HTR-8/SVneo (cell line): ENCODE results near the gene SMARCD3.

Source experiments
- DNase-seq: peaks from one replicate; pipeline ENCODE4 v3.0.0; 2011; ENCODE audit warnings: low spot score, mixed read lengths; ENCODE audit not compliant: insufficient read length
- FAIRE-seq: peaks from 2 replicates; lab custom pipeline; 2011; peaks lifted over from hg19 to GRCh38; lab: Jason Lieb, UNC

Gene SMARCD3

GRCh38 chr7:151273651-151274390, 25.3 kb upstream of the SMARCD3 start:
- DNase-seq (no peak), FAIRE-seq (no peak)

DNA sequence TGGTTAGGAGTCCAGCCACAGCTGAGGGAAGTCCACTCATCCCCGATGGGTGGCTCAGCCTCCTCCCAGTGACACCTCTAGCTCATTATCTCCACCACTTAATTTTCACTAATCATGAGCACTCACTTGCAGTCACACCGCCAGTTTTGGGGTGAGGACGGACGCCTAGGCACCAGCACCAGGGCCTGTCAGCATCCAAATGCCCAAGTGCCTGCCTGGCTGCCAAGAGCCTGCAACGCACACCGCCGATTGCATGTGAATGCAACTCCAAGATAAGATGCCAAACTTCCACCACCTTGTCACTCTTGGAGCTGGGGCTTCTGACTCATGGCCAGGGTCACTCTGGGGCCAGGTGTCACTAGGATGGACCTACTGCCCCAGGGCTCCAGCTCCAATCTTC, 24.4 kb upstream of the SMARCD3 start:
- DNase-seq (no peak), FAIRE-seq (no peak)

DNA sequence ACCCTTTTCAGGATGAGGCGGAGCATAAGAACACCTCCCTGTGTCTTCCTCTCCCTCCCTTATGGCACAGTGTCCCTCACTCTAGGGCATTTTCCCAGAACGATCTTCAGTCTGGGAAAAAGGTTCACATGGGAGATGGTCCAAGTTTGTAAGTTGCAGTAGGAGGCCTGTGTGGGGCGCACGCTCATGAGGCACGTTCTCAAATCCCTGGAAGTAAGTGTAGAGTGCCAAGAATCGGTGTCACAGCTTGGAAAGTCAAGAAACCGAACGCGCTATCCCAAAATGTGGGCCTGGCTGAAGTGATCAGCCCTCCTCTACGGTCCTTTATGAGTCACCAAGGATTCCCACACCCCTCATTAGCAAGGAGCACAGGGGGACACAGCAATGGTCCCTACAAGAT, 23.9 kb upstream of the SMARCD3 start:
- DNase-seq (no peak), FAIRE-seq (no peak)

- no peak for DNase-seq
- no peak for FAIRE-seq
Observed at GRCh38 chr7:151271699-151272355, 23.3 kb upstream of the SMARCD3 start.

- DNase-seq (no peak), FAIRE-seq (no peak)
Observed at GRCh38 chr7:151269511-151269910, 21.0 kb upstream of the SMARCD3 start.

DNA sequence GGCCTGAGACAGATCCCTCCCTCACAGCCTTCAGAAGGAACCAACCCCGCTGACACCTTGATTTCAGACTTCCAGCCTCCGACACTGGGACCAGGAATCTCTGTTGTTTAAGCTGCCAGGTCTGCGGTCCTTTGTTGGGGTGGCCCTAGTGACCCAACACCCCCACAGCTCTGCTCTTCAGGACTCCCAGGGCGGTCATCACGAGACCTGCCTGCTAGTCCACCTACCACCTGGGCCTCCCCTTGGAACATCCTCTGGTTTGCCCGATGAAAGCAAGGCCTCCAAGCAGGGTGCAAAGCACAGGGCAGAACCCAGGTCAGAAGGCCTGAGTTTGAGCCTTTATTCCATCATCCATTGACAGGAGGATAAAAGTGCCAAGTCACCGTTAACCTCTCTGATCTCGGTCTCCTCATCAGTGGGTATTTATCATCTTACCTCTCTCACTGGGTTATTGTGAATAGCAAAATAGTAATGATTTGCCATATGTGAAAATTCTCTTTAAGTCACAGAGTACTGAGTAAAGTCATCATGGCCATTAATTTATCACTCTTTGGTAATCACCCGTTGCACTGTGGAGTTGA, 16.9 kb upstream of the SMARCD3 start:
- FAIRE-seq = no peak
- no peak for DNase-seq

DNA sequence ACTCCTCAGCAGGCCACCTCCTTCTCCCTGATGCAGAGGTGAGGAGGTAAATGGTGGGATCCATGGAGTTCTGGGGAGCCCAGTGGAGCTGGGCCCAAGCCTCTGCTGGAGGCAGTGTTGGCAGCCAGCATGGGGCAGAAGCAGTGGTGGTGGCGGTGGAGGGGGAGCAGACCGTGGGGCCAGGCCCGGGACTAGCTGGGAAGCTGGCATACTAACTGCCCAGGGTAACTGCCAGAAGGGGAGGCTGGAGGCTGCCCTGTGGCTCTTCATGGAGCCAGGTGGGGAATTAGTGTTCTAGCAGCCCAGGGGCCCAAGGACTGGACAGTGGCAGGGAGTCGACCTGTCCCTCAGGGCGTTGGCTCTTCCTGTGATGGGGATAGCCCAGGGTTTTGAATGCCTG, 16.1 kb upstream of the SMARCD3 start:
- no peak for DNase-seq
- FAIRE-seq = no peak

DNA sequence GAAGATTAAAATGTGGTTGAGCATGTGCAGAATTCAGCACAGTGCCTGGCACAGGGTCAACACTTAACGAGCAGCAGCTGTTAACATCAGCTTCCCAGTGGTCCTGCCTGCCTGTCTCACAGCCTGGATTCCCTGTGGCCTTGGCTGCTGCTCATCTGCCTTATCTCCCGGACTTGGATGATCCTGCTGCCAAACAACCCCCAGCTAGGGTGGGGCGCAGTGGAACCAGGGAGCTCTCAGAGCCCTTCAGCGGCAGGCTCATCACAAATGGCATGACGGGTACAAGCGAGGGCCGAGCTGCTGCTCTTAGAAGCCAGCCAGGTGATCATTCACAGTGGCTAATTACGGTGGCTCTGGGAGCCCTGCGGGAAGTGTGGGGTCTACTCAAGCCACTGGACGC, 13.0 kb upstream of the SMARCD3 start:
- FAIRE-seq (no peak), DNase-seq (no peak)

GRCh38 chr7:151260883-151261282, 12.4 kb upstream of the SMARCD3 start:
- DNase-seq (no peak), FAIRE-seq (no peak)

GRCh38 chr7:151260471-151260870, 12.0 kb upstream of the SMARCD3 start:
- no peak for DNase-seq

GRCh38 chr7:151257990-151258389, 9.5 kb upstream of the SMARCD3 start:
- FAIRE-seq (no peak), DNase-seq (no peak)

More at GRCh38 chr7:151260471-151260870, 12.0 kb upstream of the SMARCD3 start:
- FAIRE-seq = no peak

GRCh38 chr7:151256410-151257045, 8.0 kb upstream of the SMARCD3 start:
- no peak for DNase-seq
- FAIRE-seq = no peak

GRCh38 chr7:151255390-151255789, 6.9 kb upstream of the SMARCD3 start:
- no peak for FAIRE-seq

GRCh38 chr7:151254851-151255250, 6.4 kb upstream of the SMARCD3 start:
- no peak for DNase-seq
- FAIRE-seq = no peak

More at GRCh38 chr7:151255390-151255789, 6.9 kb upstream of the SMARCD3 start:
- no peak for DNase-seq

DNA sequence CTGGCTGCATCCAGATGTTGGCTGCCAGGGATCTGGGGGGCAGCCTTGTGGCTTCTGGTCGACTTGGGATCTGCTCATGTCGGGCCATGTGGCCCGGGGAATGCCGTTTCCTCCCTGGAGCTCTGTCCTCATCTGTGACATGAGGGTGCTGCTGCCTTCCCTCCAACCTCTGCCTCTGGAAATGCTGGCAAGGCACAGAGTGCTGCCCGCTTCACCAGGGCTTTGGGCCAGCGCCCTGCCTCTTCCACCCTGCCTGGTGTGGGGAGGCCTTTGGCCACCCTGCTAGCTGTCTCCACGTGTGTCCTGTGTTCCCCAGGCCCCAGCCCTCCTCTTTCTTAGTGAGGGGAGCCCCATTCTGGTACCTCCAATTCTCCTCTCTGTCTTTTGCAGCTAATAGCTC, 5.8 kb upstream of the SMARCD3 start:
- FAIRE-seq (no peak), DNase-seq (no peak)

- DNase-seq (no peak), FAIRE-seq (no peak)
Observed at GRCh38 chr7:151252961-151253711, 4.6 kb upstream of the SMARCD3 start.

DNA sequence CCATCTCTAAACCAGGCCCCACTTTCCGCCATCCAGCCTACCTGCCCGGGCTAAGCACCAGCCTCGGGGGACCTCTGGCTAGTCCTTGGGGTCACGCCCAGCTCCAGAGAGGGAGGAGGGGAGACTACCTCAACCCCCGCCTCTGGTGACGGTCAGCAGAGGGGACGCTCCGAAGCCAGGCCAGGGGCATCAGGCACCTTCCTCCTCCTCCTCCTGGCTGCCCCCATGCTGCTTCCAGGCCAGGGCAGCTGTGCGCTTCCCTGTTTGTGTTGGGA, 4.0 kb upstream of the SMARCD3 start:
- no peak for DNase-seq
- FAIRE-seq = no peak

DNA sequence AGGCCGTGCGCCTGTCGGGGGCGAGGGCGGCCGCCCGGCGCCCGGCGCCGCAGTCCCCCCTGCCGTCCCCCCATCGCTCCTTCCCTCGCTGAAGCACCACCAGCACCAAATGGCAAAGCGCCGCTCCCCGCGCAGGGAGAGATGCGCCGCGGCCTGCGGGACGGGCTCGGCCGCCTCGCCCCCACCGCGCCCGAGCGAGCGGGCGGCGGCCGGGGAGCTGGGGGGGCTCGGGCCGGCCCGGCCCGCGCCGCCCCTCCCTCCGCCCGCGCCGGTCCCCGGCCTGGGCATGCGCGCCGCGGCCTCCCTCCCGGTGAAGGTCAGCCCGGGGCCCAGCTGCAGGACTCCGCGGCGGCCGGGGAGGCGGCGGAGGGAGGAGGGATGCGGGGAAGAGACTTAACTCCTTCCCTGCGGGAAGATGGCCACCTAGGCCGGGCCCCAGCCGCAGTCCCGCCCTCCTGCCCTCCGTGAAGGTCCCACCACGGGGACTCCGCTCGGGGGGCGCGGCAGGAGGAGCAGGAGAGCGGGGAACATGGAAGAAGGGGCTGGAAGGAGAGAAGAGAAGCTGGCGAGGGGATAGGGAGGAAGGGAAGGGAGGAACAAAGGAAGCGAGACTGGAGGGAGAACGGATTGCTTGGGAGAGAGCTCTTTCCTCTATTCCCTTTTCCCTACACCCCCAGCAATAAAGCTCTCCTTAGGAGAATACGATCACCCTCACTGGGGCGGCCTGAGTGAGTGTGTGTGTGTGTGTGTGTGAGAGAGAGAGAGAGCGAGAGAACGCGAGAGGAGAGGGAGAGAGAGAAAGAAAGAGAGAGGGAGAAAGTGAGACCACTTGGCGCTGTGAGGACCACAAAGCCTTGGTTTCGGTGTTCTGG, 3.4 kb upstream of the SMARCD3 start:
- peak; percentile 71 for DNase-seq
- FAIRE-seq = peak; percentile 26

GRCh38 chr7:151251328-151251688, 2.8 kb upstream of the SMARCD3 start:
- FAIRE-seq (no peak), DNase-seq (no peak)
